Activated T-helper 17 cell treated with anti-CD3 and anti-CD28 coated beads, Interleukin-2, amount 50 U/mL, for 72 hours (primary cell): ENCODE data around the gene NMD3. TPM values are rescaled to one million over a fixed set of nuclear protein-coding genes. Genes with fewer than 3 reads are reported as not detected.

Experiments
- ATAC-seq: fragments of 150-1000 bp; cut with Tn5 transposase; replicated peaks from 2 replicates; pipeline ENCODE4 v1.10.0; 2021; ENCODE audit warnings: mild to moderate bottlenecking, moderate library complexity
- H3K27ac Mint-ChIP-seq: one replicate; pipeline ENCODE4 v1.8.0; 2022; ENCODE audit warnings: mixed read lengths
- H3K27me3 Mint-ChIP-seq: one replicate; pipeline ENCODE4 v1.8.0; 2022; ENCODE audit warnings: mixed read lengths
- H3K36me3 Mint-ChIP-seq: one replicate; pipeline ENCODE4 v1.8.0; 2022; ENCODE audit warnings: low read depth, mild to moderate bottlenecking, mixed read lengths
- H3K4me1 Mint-ChIP-seq: one replicate; pipeline ENCODE4 v1.8.0; 2022; ENCODE audit warnings: mixed read lengths
- H3K4me3 Mint-ChIP-seq: one replicate; pipeline ENCODE4 v1.8.0; 2022; ENCODE audit warnings: mild to moderate bottlenecking, mixed read lengths
- H3K9me3 Mint-ChIP-seq: one replicate; pipeline ENCODE4 v1.8.0; 2022; ENCODE audit warnings: mixed read lengths
- total RNA-seq, 2 donors: library from RNA; stranded (reverse); gene quantifications; one replicate each; pipeline ENCODE4 v1.2.3, GENCODE V29; 2022

The NMD3 gene
- total RNA-seq, 2 donors from 2014 or later: 43.4 to 61.9 TPM

GRCh38 chr3:161215185-161215584 lies 5.9 kb upstream of the NMD3 start:
- no peak for ATAC-seq
- Mint-ChIP-seq H3K9me3 (no peaks in the 10 kb centered on the region), H3K27me3 (peaks cover 7% of the 10 kb centered on the region)

GRCh38 chr3:161217496-161217895 lies 3.6 kb upstream of the NMD3 start:
- no peaks in the 10 kb centered on the region for H3K9me3 Mint-ChIP-seq
- no peak overlapping the region for H3K4me3 Mint-ChIP-seq
- H3K4me1 Mint-ChIP-seq: peaks cover 5% of the 10 kb centered on the region
- no peak overlapping the region for H3K27ac Mint-ChIP-seq
- peaks cover 7% of the 10 kb centered on the region for H3K27me3 Mint-ChIP-seq
- peaks cover 9% of the 10 kb centered on the region for H3K36me3 Mint-ChIP-seq
- no peak for ATAC-seq

More at GRCh38 chr3:161215185-161215584, 5.9 kb upstream of the NMD3 start:
- no peaks in the 10 kb centered on the region for H3K36me3 Mint-ChIP-seq
- peaks cover 2% of the 10 kb centered on the region for H3K4me1 Mint-ChIP-seq
- H3K4me3 Mint-ChIP-seq: no peak overlapping the region
- H3K27ac Mint-ChIP-seq: no peak overlapping the region

- H3K4me1 Mint-ChIP-seq: peaks cover 9% of the 10 kb centered on the region
- peak overlapping the region; percentile 84 for H3K4me3 Mint-ChIP-seq
- peak overlapping the region; percentile 90 for H3K27ac Mint-ChIP-seq
- peaks cover 23% of the 10 kb centered on the region for H3K36me3 Mint-ChIP-seq
- no peaks in the 10 kb centered on the region for H3K9me3 Mint-ChIP-seq
- no peak for ATAC-seq
- H3K27me3 Mint-ChIP-seq: peaks cover 7% of the 10 kb centered on the region
Observed at GRCh38 chr3:161219495-161219894, 1.6 kb upstream of the NMD3 start.

GRCh38 chr3:161221806-161222600 lies 892 bp downstream of the NMD3 start:
- H3K27ac Mint-ChIP-seq: peak overlapping the region; percentile 90
- ATAC-seq: peak; percentile 17
- peaks cover 48% of the 10 kb centered on the region for H3K36me3 Mint-ChIP-seq
- peaks cover 13% of the 10 kb centered on the region for H3K4me1 Mint-ChIP-seq
- H3K27me3 Mint-ChIP-seq: peaks cover 3% of the 10 kb centered on the region
- peak overlapping the region; percentile 84 for H3K4me3 Mint-ChIP-seq
- no peaks in the 10 kb centered on the region for H3K9me3 Mint-ChIP-seq

GRCh38 chr3:161222662-161223061 lies 1.6 kb downstream of the NMD3 start:
- H3K4me1 Mint-ChIP-seq: peaks cover 13% of the 10 kb centered on the region
- H3K9me3 Mint-ChIP-seq: no peaks in the 10 kb centered on the region
- no peaks in the 10 kb centered on the region for H3K27me3 Mint-ChIP-seq
- peak overlapping the region; percentile 84 for H3K4me3 Mint-ChIP-seq
- H3K36me3 Mint-ChIP-seq: peaks cover 53% of the 10 kb centered on the region
- H3K27ac Mint-ChIP-seq: peak overlapping the region; percentile 90
- ATAC-seq: no peak

GRCh38 chr3:161224786-161225185 lies 3.7 kb downstream of the NMD3 start:
- no peaks in the 10 kb centered on the region for H3K9me3 Mint-ChIP-seq
- H3K4me1 Mint-ChIP-seq: peaks cover 13% of the 10 kb centered on the region
- no peaks in the 10 kb centered on the region for H3K27me3 Mint-ChIP-seq
- peaks cover 53% of the 10 kb centered on the region for H3K36me3 Mint-ChIP-seq
- peak overlapping the region; percentile 50 for H3K27ac Mint-ChIP-seq
- H3K4me3 Mint-ChIP-seq: peak overlapping the region; percentile 27
- no peak for ATAC-seq

GRCh38 chr3:161230621-161231171 lies 9.6 kb downstream of the NMD3 start:
- no peak for ATAC-seq
- Mint-ChIP-seq H3K9me3 (no peaks in the 10 kb centered on the region), H3K36me3 (peaks cover 17% of the 10 kb centered on the region)

GRCh38 chr3:161231861-161232260 lies 10.8 kb downstream of the NMD3 start:
- Mint-ChIP-seq H3K9me3 (no peaks in the 10 kb centered on the region), H3K4me3 (no peak overlapping the region), H3K4me1 (no peaks in the 10 kb centered on the region), H3K27me3 (no peaks in the 10 kb centered on the region), H3K36me3 (peaks cover 6% of the 10 kb centered on the region), H3K27ac (no peak overlapping the region)
- no peak for ATAC-seq

More at GRCh38 chr3:161230621-161231171, 9.6 kb downstream of the NMD3 start:
- H3K27ac Mint-ChIP-seq: no peak overlapping the region
- H3K4me1 Mint-ChIP-seq: no peaks in the 10 kb centered on the region
- no peaks in the 10 kb centered on the region for H3K27me3 Mint-ChIP-seq
- H3K4me3 Mint-ChIP-seq: no peak overlapping the region

GRCh38 chr3:161233557-161233956 lies 12.4 kb downstream of the NMD3 start:
- H3K27me3 Mint-ChIP-seq: no peaks in the 10 kb centered on the region
- no peaks in the 10 kb centered on the region for H3K9me3 Mint-ChIP-seq
- H3K4me1 Mint-ChIP-seq: no peaks in the 10 kb centered on the region
- ATAC-seq: no peak
- H3K4me3 Mint-ChIP-seq: no peak overlapping the region
- no peaks in the 10 kb centered on the region for H3K36me3 Mint-ChIP-seq
- no peak overlapping the region for H3K27ac Mint-ChIP-seq

- H3K9me3 Mint-ChIP-seq: no peaks in the 10 kb centered on the region
- no peaks in the 10 kb centered on the region for H3K36me3 Mint-ChIP-seq
- H3K27ac Mint-ChIP-seq: no peak overlapping the region
- no peak overlapping the region for H3K4me3 Mint-ChIP-seq
- no peaks in the 10 kb centered on the region for H3K4me1 Mint-ChIP-seq
- ATAC-seq: no peak
- H3K27me3 Mint-ChIP-seq: no peaks in the 10 kb centered on the region
Observed at GRCh38 chr3:161236240-161236639, 15.1 kb downstream of the NMD3 start.

GRCh38 chr3:161239700-161240099 lies 18.6 kb downstream of the NMD3 start:
- H3K27me3 Mint-ChIP-seq: no peaks in the 10 kb centered on the region
- H3K27ac Mint-ChIP-seq: peak overlapping the region; percentile 58
- ATAC-seq: no peak
- H3K4me3 Mint-ChIP-seq: no peak overlapping the region
- H3K4me1 Mint-ChIP-seq: no peaks in the 10 kb centered on the region
- H3K9me3 Mint-ChIP-seq: no peaks in the 10 kb centered on the region
- peaks cover 34% of the 10 kb centered on the region for H3K36me3 Mint-ChIP-seq

GRCh38 chr3:161244538-161244937 lies 23.4 kb downstream of the NMD3 start:
- Mint-ChIP-seq H3K9me3 (no peaks in the 10 kb centered on the region), H3K27ac (no peak overlapping the region), H3K36me3 (peaks cover 81% of the 10 kb centered on the region)

GRCh38 chr3:161247049-161247448 lies 25.9 kb downstream of the NMD3 start:
- ATAC-seq: no peak
- H3K4me1 Mint-ChIP-seq: no peaks in the 10 kb centered on the region
- no peak overlapping the region for H3K4me3 Mint-ChIP-seq
- H3K9me3 Mint-ChIP-seq: no peaks in the 10 kb centered on the region
- peaks cover 98% of the 10 kb centered on the region for H3K36me3 Mint-ChIP-seq
- no peaks in the 10 kb centered on the region for H3K27me3 Mint-ChIP-seq
- no peak overlapping the region for H3K27ac Mint-ChIP-seq

More at GRCh38 chr3:161244538-161244937, 23.4 kb downstream of the NMD3 start:
- ATAC-seq: no peak
- Mint-ChIP-seq H3K4me1 (no peaks in the 10 kb centered on the region), H3K27me3 (no peaks in the 10 kb centered on the region), H3K4me3 (no peak overlapping the region)

GRCh38 chr3:161250116-161250515 lies 29.0 kb downstream of the NMD3 start:
- H3K4me1 Mint-ChIP-seq: peaks cover 5% of the 10 kb centered on the region
- no peak overlapping the region for H3K4me3 Mint-ChIP-seq
- no peak overlapping the region for H3K27ac Mint-ChIP-seq
- H3K9me3 Mint-ChIP-seq: no peaks in the 10 kb centered on the region
- no peaks in the 10 kb centered on the region for H3K27me3 Mint-ChIP-seq
- no peak for ATAC-seq
- peaks cover 98% of the 10 kb centered on the region for H3K36me3 Mint-ChIP-seq

GRCh38 chr3:161251716-161252115 lies 30.6 kb downstream of the NMD3 start:
- Mint-ChIP-seq H3K36me3 (peaks cover 95% of the 10 kb centered on the region), H3K4me1 (peaks cover 5% of the 10 kb centered on the region), H3K4me3 (no peak overlapping the region), H3K27ac (no peak overlapping the region), H3K9me3 (no peaks in the 10 kb centered on the region), H3K27me3 (no peaks in the 10 kb centered on the region)
- no peak for ATAC-seq
